Effector CD4-positive, alpha-beta T cell (primary cell): ENCODE data around the gene ZSCAN5B.

Source experiments
- DNase-seq: peaks from one replicate; pipeline ENCODE4 v3.0.0-alpha.2; 2020

The ZSCAN5B gene

DNA sequence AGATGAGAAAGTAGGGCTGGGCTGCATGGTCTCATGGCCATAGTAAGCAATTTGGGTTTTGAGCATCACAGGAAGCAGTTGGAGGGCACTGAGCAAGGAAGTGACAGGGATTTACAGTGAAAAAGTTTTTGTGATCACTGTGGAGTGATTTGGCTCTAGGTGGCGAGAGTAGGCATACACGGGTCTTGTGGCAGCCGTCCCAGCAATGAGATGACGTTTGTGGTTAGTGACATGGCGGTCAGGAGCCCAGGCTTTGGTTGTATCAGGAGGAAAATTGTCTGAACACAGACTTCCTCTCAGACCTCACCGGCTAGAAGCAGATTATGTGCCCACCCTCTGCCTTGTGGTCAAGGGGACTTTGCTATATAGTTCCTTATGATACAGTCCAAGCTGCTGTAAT is 53.2 kb downstream of the ZSCAN5B start:
- no peak for DNase-seq

DNA sequence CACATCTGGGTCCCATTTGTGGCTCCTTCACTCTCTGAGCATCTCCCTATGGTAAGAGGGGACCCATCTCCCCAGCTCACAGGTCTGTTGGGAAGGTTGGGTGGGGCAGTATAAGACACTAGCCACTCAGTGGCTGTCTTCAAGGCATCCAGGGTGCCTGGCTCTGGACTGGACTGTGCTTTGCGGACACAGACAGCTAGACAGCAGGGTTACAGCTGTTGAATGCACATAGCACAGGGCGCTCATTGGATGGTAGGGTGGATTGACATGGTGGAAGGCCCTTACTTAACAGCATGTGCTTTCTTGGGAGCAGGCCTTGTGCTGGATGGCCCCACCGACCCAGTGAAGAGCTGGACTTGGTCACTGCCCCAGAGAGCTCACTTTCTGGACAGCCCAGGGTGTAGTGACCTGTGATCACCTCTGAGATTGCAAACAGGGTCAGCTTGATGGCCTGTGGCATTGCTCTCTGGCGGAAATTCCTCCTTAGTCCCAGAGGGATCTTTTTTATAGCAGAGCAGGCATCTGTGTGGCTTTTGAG is 54.6 kb downstream of the ZSCAN5B start:
- no peak for DNase-seq

DNA sequence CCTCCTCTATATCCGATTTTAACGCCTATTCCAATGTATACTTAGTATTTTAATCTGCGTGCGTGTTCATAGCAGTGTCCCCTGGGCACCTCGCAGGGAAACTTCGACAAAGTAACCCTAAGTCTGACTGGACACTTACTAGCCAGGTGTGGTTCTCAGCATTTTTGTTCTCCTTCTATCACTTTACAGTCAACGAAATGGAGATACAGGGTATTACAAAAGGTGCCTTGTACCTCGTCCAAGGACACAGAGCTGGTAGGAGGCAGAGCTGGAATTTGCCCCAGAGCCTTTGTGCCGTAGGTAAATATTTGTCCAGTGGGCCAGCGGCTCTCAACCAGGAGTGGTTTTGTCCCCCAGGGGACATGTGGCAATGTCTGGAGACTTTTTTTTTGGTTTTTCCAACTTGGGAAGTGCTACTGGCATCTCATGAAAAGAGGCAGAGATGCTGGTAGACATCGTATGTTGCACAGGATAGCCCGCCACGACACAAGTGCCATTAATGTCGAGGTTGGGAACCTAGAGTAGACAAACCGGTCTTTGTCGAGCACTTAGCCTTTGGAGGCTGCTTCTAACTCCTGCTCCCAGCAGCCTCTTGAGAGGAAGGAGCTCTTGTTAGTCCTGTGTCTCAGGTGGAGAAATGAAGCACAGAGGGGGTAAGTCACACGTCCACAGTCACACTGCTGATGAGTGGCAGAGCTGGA is 55.3 kb downstream of the ZSCAN5B start:
- DNase-seq: no peak

DNA sequence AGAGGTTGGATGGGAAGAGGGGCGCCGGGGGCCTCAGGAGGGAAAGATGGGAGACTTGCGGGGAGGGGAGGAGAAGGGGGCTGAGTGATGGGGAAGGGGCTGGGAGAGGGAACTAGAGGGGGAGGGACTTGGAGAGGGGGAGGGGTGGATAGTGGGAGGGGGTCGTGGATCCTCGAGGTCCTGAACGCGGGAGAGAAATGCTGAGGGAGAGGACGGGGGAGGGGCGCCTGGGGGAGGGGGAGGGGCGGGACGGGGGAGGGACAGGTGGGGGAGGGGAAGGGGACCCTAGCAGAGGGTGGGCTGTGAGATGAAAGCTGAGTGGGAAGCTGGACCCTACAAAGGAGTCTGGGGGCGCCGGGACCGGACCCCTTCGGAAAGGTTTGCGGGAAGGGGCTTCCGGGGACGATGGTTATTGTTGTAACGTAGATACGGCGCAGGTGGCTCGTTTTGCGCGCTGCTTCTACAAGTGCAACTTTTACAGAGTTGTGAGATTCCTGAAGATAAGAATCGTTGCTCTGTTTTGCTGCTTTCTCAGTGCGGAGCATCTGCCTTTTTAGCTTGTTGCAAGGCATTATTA is 56.1 kb downstream of the ZSCAN5B start:
- DNase-seq: peak; percentile 19

DNA sequence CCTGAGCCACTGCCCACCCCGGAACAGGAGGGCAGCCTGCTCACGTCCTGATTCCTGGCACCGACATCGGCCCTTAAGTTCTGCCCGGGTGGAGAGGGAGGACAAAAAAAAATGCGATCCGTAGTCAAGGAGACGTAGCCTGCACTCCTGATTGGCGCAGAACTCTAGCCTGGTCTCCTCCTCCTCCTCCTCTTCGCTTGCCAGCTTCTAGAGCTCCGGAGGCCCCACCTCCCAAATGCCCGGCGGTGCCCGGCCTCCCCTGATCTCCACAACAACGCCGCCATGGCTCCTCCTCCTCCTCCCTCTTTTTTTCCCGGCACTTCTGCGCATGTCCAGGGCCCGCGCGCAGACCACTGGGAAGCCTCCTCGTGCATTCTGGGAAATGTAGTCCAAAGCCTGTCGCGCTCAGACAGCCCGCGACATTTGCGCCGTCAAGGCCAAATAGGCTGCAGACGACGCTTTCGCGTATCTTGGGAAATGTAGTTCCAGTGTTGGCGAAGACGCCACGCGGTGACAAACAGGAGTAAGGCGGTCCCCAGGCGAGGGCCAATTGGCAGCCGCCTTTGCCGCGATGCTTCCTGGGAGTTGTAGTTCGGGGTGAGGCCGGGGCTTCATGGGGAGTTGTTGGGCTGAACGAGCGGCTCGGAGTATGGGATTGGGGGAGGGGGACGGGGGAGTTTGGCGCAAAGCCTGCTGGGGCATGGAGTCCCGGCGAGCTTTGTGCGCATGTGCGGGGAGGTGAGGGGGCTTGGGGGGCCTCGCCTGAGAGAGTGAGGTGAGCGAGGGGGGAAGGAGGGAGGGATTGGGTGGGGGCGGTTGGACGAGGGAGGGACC is 56.8 kb downstream of the ZSCAN5B start, which contains the start of gene ZNF444:
ZNF444 (plus strand) TSS at position 705 of the 834 bp plus-strand sequence. CDS start 5,625 bp downstream, outside the sequence.
- peak; percentile 100 for DNase-seq

DNA sequence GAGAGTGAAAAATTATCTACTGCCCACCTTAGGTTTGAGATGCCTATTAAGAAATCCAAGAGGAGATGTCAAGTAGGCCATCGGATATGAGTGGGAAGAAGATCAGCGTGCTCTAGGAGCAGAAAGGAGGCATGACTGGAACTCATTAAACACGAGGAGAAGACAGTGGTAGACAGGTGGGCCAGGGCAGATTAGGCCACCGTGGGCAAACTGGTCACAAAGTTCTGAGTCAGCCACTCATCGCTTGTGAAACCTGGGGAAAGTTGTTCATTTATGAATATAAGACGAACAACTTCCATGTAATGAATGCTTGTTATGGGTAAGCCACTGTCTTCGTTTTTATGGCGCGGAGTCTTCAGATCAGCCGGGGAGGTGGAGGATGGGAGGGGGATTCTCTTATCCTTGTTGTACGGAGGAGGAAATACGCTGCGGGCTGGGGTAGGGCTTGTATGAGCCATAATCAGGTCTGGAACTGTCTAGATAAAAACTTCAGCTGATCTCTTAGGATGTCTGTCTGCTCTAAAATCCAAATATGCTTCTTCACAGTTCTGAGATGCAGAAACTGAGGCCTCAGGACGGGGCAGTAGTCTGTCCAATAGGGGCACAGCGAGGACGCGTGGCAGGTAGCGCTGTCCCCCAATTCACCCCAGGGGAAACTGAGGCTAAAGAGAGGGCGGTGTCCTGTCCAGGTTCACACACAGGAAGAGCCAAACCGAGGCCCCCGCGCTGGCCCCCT is 57.6 kb downstream of the ZSCAN5B start:
- DNase-seq: no peak
